SU-DHL-6 (cell line): Measurements from ENCODE around the gene TBX2.

Experiments used
- H2AFZ ChIP-seq: fragments of 200-600 bp; sonication (generic); 2 replicates; pipeline ENCODE4 v1.6.1; 2014; ENCODE audit warnings: low read depth, mild to moderate bottlenecking, moderate library complexity, mixed read lengths, antibody characterized with exemption, low read length; ENCODE audit not compliant: severe bottlenecking
- H3F3A ChIP-seq: fragments of 200-600 bp; shearing (Covaris generic); 2 replicates; pipeline ENCODE4 v1.6.0; 2016; ENCODE audit warnings: antibody characterized with exemption, mild to moderate bottlenecking; ENCODE audit not compliant: insufficient read depth
- H3K27ac ChIP-seq: fragments of 200-600 bp; sonication (generic); 2 replicates; pipeline ENCODE4 v1.5.1; 2016; ENCODE audit warnings: low read depth, mild to moderate bottlenecking, low read length, moderate library complexity, mixed read lengths
- H3K27me3 ChIP-seq: fragments of 200-600 bp; sonication (generic), shearing (Covaris generic); 2 replicates; pipeline ENCODE4 v1.6.0; 2014; ENCODE audit warnings: mild to moderate bottlenecking, low read length
- H3K36me3 ChIP-seq: fragments of 200-600 bp; sonication (generic); 2 replicates; pipeline ENCODE4 v1.6.1; 2014; ENCODE audit warnings: mild to moderate bottlenecking, low read length, mixed read lengths
- H3K4me2 ChIP-seq: fragments of 300-600, 200-600 bp; shearing (Covaris generic), sonication (generic); 2 replicates; pipeline ENCODE4 v1.6.0; 2014; ENCODE audit warnings: low read length, low read depth, mild to moderate bottlenecking; ENCODE audit not compliant: poor library complexity, severe bottlenecking
- H3K4me3 ChIP-seq: fragments of 200-600 bp; sonication (generic); 2 replicates; pipeline ENCODE4 v1.5.1; 2014; ENCODE audit warnings: antibody characterized with exemption, low read length, mild to moderate bottlenecking, mixed read lengths; ENCODE audit not compliant: insufficient read depth, poor library complexity, severe bottlenecking
- H3K79me2 ChIP-seq: fragments of 200-600 bp; sonication (generic); 2 replicates; pipeline ENCODE4 v1.6.1; 2014; ENCODE audit warnings: mild to moderate bottlenecking, low read length, moderate library complexity; ENCODE audit not compliant: insufficient read depth
- H3K9ac ChIP-seq: fragments of 200-600 bp; sonication (generic); 2 replicates; pipeline ENCODE4 v1.7.0; 2014; ENCODE audit warnings: mild to moderate bottlenecking, low read length
- H3K9me2 ChIP-seq: fragments of 200-600 bp; sonication (generic); replicated peaks from 2 replicates; pipeline ENCODE4 v1.6.1; 2014; ENCODE audit warnings: low read length; ENCODE audit not compliant: insufficient read depth
- H3K9me3 ChIP-seq: fragments of 200-600 bp; sonication (generic); 2 replicates; pipeline ENCODE4 v1.6.1; 2014; ENCODE audit warnings: low read length, mixed read lengths; ENCODE audit not compliant: insufficient read depth
- H4K20me1 ChIP-seq: fragments of 200-600 bp; sonication (generic); 2 replicates; pipeline ENCODE4 v1.6.1; 2014; ENCODE audit warnings: low read depth, mild to moderate bottlenecking, antibody characterized with exemption, low read length, moderate library complexity, mixed read lengths
- CTCF ChIP-seq: fragments of 200-600 bp; sonication (generic); IDR thresholded peaks from one replicate; pipeline ENCODE4 v1.5.1; 2017; ENCODE audit warnings: antibody characterized with exemption, mild to moderate bottlenecking, low read length, moderate library complexity; ENCODE audit not compliant: insufficient read depth, poor library complexity, severe bottlenecking
- EZH2phosphoT487 ChIP-seq: fragments of 200-600 bp; sonication (generic), shearing (Covaris generic); conservative IDR thresholded peaks from 2 replicates; pipeline ENCODE4 v1.6.1; 2018; ENCODE audit warnings: mild to moderate bottlenecking, antibody characterized with exemption, low read length, moderate library complexity, mixed read lengths

The TBX2 gene

DNA sequence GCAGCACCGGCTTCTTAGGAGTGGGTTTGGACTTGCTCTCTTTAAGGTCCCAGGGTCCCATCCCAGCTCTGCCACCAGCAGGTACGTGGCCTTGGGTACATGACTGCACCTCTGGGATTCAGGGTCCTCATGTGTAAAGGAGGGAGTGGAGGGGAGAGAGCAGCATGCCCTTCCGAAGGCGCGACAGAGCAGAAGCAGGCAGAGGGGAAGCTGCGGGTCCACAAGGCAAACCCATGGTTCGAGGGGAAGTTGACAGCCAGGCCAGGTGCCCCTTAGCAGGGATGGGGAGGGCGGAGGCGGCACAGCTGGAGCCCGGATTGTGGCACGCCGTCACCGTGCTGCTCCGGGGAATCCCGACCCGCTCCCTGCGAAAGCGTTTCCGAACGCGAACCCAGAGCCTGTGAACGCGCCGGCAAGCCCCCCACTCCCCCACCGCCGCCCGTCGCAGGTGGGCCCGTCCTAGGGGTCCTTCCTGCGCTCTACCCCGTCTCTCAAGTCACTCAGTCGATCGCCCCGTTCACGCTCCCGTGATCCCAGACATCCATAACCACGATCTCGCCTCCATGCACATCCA is 4.1 kb upstream of the TBX2 start:
- Histone ChIP-seq H3F3A (no peaks in the 10 kb centered on the region), H3K4me2 (no peak overlapping the region), H3K27ac (no peak overlapping the region), H3K27me3 (no peaks in the 10 kb centered on the region), H3K9me2 (no peaks in the 10 kb centered on the region), H3K4me3 (no peak overlapping the region), H3K9me3 (no peaks in the 10 kb centered on the region), H3K36me3 (no peaks in the 10 kb centered on the region), H4K20me1 (no peaks in the 10 kb centered on the region), H2AFZ (no peak overlapping the region), H3K79me2 (no peaks in the 10 kb centered on the region), H3K9ac (no peak overlapping the region)
- TF ChIP-seq EZH2phosphoT487: no peak
- TF ChIP-seq CTCF: no peak

- H3K9me3 ChIP-seq: no peaks in the 10 kb centered on the region
- H3F3A ChIP-seq: no peaks in the 10 kb centered on the region
- no peak overlapping the region for H2AFZ ChIP-seq
- no peaks in the 10 kb centered on the region for H4K20me1 ChIP-seq
- H3K4me3 ChIP-seq: no peak overlapping the region
- no peak for TF ChIP-seq CTCF
- no peak for TF ChIP-seq EZH2phosphoT487
- no peak overlapping the region for H3K9ac ChIP-seq
- no peaks in the 10 kb centered on the region for H3K27me3 ChIP-seq
- no peak overlapping the region for H3K27ac ChIP-seq
- H3K36me3 ChIP-seq: no peaks in the 10 kb centered on the region
- H3K9me2 ChIP-seq: no peaks in the 10 kb centered on the region
- H3K79me2 ChIP-seq: no peaks in the 10 kb centered on the region
- no peak overlapping the region for H3K4me2 ChIP-seq
Observed at GRCh38 chr17:61395983-61396585, 3.6 kb upstream of the TBX2 start.

DNA sequence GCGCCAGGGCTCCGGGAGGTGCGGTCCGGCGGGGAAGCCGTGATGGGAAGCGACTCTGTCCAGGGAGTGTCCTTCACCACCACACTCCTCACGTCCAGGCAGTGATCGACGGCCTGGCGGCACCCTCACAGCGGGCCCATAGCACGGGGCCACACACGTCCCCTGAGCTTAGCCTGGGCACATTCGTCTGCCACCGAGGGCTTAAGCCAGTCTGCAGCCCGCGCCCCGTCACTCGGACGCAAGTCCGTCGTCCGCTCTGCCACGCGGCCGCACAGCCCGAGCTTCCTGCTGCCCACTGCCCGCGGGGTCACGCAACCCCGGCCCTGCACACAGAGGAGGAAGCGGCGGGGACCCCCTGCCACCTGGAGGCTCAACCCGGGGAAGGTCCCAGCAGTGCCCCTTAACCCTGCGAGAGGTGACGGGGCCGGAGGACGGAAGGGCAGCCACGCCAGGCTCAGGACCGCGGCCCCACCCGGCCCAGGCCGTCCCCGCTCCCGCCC is 3.0 kb upstream of the TBX2 start:
- H3K9me2 ChIP-seq: no peaks in the 10 kb centered on the region
- no peak overlapping the region for H2AFZ ChIP-seq
- no peaks in the 10 kb centered on the region for H3K9me3 ChIP-seq
- H3K36me3 ChIP-seq: no peaks in the 10 kb centered on the region
- no peaks in the 10 kb centered on the region for H4K20me1 ChIP-seq
- H3F3A ChIP-seq: no peaks in the 10 kb centered on the region
- H3K9ac ChIP-seq: no peak overlapping the region
- H3K27ac ChIP-seq: no peak overlapping the region
- no peaks in the 10 kb centered on the region for H3K27me3 ChIP-seq
- no peaks in the 10 kb centered on the region for H3K79me2 ChIP-seq
- no peak overlapping the region for H3K4me2 ChIP-seq
- TF ChIP-seq CTCF: no peak
- no peak for TF ChIP-seq EZH2phosphoT487
- no peak overlapping the region for H3K4me3 ChIP-seq
